ENCODE measurements around the gene HINFP.
A peak's percentile ranks its signal among the peaks of the same experiment; 100 is the strongest.
"Not testable (repeated sequence)": the region's sequence is repeated elsewhere in the genome, so short reads cannot be mapped to it uniquely, and the experiment has no call there.

HINFP gene

DNA sequence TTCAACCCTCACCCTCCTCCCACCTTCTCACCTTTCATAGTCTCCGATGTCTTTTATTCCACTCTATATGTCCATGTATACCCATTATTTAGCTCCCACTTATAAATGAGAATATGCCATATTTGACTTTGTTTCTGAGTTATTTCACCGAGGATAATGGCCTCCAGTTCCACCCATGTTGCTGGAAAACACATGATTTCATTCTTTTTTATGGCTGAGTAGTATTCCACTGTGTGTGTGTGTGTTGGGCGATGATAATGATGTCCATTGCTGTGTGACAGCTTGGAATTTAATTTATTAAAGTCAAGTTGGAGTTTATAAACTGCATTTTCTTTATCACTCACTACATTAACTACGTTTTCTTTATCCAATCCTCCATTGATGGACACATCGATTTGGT, 3.2 kb upstream of the HINFP start:
- no peak for DNase-seq

DNA sequence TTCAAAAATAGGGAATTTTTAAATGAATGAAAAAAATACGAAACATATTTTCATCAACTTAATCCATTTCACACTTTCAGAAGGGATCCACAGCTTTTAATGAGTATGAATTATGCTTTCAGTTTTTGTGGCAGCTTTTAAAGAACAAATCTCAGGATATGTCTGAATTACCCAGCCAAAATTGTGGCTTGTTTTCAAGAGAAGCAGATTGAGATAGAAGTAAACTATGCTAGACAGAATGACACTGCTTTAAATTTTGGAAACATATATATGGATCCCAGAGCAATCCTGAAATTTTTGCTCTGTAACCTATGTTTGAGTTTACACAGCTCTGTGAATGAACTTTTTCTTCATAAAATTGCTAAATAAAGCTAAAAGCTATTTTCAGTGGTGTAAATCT, 2.4 kb upstream of the HINFP start:
- no peak for DNase-seq

DNA sequence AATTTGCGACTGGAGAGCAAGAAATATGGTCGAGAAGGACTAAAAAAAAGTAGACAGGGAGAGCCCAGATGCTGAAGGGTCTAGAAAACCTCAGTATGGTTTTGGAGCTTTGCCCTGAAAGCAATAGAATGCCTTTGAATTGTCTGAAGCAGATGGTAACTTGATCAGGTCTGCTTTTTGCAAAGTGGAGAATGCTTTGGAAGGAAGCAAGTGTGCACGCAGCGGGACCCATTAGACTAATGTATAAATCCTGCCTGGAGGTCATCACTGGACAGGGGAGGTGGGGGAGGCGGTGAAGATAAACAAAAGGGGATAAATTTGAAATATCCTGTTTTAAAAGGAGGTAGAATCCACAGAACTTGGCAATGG, 757 bp upstream of the HINFP start:
- DNase-seq: no peak

DNA sequence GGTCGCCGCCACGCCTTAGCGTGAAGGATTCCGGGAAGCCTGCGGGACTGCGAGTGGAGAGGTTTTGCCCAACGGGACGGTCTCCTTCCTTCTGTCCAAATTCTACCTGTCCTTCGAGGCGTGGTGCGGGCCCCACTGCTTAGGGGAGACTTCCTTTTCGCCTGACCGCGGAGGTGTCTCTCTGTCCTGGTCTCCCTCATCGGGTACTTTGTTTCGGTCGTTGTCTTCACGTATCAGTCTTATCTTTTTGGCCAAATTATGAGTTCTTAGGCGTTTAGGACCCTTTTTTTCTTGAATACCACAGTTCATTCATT, 388 bp downstream of the HINFP start:
- DNase-seq: no peak

DNA sequence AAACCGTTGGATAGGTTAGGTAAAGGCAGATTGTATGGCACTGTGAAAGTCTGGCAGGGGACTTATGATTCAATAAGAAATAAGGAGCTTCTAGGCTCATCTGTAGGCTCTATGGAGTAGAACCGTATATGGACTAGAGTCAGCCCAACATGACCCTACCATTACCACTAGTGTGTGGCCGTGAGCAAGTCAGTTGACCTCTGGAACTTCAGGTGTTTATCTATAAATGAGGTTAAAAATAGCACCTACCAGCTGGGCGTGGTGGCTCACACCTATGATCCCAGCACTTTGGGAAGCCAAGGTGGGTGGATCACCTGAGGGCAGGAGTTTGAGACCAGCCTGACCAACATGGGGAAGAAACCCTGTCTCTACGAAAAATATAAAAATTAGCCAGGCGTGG, 4.4 kb downstream of the HINFP start:
- DNase-seq: no peak

DNA sequence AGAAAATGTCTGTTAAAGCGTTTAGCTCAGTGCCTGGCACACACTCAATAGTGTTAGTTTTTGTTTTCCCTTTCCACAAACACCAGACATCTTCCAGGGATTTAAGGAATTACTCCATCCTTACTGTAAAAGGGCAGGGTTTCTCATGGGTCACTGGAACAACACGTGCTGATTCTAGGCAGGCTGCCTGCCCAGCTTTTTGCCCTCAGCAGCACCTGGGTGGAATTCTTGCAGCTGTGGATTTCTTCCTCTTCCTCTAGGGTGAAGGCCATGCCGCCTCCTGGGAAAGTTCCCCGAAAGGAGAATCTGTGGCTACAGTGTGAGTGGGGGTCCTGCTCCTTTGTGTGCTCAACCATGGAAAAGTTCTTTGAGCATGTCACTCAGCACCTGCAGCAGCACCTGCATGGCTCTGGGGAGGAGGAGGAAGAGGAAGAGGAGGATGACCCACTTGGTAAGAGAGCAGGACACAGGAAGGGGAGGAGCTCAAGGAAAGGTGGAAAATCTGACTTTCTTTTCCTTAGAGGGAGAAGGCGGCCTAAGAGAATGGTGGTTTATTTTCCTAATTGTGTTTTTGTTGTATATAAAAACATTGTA, 5.4 kb downstream of the HINFP start:
- no peak for DNase-seq

DNA sequence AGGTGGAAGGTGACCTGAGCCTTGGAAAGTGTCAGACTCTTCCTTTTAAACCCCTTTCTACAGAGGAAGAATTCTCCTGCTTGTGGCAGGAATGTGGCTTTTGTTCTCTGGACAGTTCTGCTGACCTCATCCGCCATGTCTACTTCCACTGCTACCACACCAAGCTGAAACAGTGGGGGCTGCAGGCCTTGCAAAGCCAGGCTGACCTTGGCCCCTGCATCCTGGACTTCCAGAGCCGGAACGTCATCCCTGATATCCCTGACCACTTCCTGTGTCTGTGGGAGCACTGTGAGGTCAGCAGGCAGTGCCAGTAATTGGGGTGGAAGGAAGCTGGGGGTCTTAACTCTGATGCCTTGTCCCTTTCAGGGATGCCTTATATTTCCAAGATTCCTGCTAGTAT, 9.3 kb downstream of the HINFP start:
- no peak for DNase-seq

DNA sequence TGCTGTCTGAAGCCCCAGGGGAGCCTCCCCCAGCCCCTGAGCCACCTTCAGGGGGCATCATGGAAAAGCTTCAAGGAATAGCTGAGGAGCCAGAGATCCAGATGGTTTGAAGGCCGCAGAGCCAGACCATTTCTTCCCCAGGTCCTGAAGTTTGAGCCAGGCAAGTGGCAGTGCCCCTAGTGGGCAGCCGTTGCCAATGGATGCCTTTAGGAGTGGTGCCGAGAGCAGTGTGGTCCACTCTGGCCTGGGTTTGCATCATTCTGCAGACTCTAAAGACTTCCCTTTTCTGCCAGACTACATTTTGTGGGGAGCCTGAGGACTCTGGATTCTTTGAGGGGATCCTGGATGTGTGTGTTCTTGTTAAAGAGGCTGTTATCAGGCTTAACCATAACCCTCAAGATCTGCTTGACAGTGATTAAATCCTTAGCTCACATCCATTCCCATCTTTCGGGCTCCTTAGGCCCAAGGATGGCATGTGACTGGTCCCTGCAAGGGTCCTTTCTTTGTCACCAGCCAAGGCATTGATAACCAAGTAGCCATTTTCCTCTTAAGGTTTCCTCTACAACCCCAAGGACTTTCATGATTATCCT, 13.1 kb downstream of the HINFP start:
- DNase-seq: no peak

DNA sequence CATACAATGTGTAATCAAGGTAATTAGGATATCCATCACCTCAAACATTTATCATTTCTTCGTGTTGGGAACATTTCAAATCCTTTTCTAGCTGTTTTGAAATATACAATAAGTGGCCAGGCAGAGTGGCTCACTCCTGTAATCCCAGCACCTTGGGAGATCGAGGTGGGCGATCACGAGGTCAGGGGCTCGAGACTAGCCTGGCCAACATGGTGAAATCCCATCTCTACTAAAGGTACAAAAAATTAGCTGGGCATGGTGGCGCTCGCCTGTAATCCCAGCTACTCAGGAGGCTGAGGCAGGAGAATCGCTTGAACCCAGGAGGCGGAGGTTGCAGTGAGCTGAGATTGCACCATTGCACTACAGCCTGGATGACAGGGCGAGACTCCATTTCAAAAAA, 17.9 kb downstream of the HINFP start:
- not testable (repeated sequence) for DNase-seq

DNA sequence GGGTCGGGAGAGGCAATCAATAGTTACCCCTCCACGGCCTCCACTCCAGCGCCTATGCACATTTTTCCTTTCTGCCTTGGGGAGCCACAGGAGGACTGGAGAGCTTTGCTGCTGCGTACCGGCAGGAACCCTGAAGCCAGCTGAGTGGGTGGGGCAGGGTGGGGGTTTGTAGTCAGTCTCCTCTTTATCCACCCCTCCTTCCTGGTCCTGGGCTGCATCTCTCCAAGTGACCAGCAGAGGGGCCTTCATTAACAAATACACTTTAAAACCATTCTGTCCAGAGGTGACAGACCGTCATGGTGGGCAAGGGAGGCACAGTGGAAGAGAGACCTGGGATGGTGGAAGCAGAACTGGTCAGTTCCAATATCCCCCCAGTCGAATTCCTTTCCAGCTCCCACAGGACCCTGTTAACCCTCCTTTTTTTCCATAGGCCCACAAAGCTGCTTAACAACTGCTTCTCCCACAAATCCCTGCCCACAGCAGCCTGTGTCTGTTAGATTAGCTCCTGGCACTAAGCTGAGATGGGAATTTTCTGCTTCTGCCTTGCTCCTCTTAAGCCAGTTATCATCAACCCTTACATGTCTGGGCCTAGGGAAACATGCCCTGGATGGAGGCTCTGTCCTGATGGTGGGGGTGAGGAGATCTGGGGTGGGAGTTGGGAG, 23.6 kb downstream of the HINFP start:
- DNase-seq: no peak

DNA sequence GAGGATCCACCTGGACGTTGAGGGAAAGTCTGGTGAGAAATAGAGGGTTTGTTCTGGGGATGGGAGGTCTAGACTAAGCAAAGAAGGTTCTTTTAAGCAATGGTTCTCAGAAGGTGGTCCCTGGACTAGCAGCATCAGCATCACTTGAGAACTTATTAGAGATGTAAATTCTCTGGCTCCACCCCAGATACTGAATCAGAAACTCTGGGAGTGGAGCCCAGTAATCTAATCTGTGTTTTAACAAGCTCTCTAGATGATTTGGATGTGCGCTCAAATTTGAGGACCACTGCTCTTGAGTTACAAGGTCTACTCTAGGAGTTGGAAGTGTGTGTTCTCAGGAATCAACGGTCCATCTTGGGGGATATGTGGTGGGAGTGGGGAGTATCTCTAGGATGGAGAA, 24.2 kb downstream of the HINFP start:
- no peak for DNase-seq

DNA sequence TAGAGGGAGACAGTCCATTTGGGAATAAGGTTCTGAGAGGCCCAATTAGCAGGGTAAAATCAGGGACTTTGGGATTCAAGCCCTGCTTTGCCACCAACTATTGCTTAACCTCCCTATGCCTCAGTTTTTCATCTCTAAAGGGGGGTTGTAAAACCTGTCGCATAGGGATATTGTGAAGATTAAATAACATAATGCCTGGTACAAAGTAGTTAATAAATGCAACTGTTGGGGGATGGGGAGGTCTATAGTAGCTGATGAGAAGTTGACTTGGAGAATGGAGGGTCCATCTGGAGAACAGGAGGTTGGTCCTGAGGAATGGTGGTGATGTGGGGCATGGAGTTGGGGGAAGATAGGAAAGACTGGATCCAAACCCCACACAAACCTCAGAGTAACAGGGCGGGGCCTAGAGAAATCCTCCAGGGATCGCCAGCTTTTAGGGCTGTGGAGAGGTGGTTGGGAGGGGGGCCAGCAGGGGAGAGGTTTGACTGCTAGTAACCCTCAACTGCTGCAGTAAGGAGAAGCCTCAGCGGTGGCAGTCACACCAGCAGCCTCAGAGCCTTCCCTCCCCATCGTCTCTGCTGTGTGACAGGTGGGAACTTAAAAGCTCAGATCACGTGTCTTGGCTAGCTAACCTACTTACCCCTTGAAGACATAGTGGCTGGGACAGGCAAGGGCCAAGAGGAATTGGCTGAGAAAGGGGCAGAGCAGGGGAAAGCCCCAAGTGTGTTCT, 26.4 kb downstream of the HINFP start:
- no peak for DNase-seq

DNA sequence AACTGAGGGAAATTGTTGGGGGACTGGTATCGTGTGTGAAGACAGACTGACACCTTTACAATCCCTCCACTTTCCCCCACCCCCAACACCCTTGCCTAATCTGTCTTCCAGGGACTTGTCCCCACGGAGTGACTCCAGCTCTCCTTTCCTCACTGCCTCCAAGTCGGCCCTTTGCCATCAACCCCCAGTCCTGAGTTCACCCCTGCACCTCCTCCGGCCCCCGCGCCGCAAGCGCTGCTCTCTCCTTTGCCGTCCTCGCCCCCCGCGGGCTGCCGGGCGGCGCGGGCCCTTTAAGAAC, 27.3 kb downstream of the HINFP start:
- no peak for DNase-seq

DNA sequence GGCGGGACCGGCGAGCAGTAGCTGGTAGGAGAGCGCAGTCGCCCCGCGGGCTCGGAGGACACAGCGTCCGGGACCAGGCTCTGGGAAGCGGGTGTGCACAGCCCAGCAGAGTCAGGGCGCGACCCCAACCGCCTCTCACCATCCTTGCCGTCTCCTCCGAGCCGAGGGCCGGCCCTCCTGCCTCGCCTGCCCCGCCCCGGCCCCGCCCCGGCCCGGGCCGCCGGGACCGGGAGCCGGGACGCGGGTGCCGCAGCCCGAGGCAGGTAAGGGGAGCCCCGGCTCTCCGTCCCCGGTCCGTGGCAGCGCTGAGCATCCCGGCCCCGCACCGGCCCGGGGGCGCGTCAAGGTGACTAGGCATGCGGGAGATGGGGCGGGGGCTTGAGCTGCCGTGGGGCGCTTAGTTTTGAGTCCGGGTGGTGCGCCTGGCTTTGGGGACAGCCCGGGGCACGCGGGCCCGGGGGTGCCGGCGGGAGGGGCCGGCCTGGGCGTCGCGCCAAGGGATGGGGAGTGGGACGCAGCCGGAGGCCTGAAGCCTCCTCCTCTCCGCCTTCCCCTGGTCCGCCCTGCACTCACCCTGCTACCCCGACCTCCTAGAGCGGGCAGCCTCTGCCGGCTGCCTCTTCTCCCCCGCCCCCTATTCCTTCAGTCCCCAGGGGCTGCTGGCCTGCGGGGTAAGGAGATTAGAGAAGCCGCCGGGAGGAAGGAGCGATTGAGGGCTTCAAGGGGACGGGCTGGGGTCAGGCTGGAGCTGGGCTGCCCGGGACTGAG, 27.8 kb downstream of the HINFP start, which contains the start of gene ABCG4:
Gene ABCG4, plus strand, starts transcription at position 35 of the 768 bp plus-strand sequence. CDS start 914 bp downstream, outside the sequence.
- peak; percentile 42 for DNase-seq

DNA sequence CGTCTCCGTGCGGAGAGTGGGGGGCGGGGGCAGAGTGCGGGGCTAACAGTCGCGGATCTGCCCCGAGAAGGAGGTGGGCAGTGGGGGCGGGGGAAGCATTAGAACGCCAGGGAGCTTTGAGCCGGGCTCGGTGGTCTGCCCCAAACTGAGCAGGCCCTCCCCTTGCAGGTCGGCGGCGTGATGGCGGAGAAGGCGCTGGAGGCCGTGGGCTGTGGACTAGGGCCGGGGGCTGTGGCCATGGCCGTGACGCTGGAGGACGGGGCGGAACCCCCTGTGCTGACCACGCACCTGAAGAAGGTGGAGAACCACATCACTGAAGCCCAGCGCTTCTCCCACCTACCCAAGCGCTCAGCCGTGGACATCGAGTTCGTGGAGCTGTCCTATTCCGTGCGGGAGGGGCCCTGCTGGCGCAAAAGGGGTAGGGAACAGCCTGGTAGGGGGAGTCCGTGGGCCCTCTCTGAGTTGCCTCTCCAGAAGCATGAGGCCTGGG, 28.5 kb downstream of the HINFP start:
- DNase-seq: no peak

DNA sequence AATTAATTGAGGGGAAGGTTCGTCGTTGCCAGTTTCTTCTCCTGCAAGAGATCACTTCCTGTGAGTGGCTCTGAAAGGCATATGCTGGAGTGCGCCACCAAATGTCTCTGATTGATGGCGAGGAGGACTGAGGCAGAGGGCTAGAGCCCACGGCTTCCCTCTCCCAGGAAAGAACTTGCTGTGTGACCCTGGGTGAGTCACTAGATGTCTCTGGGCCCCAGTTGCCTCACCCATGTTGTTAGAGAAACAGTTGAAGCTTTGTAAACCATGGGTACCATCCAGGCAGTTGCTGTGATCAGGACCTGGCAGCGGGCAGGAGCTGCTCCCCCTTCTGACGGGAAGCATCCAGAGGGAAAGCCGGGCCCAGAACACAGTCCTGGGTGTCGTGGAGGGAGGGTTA, 30.7 kb downstream of the HINFP start:
- no peak for DNase-seq

DNA sequence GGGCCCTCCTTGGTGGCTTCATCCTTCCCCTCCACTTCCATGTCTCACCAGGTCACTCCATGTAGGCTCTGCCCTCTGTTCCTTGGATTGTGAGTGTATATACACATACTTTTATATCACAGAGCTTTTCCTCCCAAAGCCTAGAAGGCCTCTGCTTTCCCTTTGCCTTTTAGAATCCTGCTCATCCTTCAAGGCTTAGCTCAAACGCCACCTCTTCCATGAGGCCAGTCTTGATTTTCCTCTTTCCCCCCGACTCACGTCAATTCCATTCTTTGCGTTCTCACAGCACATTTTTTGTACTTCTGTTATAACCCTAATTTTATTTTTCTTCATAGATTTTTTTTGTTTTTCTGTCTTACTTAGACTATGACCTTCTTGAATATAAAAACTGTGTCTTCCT, 31.2 kb downstream of the HINFP start:
- DNase-seq: no peak

DNA sequence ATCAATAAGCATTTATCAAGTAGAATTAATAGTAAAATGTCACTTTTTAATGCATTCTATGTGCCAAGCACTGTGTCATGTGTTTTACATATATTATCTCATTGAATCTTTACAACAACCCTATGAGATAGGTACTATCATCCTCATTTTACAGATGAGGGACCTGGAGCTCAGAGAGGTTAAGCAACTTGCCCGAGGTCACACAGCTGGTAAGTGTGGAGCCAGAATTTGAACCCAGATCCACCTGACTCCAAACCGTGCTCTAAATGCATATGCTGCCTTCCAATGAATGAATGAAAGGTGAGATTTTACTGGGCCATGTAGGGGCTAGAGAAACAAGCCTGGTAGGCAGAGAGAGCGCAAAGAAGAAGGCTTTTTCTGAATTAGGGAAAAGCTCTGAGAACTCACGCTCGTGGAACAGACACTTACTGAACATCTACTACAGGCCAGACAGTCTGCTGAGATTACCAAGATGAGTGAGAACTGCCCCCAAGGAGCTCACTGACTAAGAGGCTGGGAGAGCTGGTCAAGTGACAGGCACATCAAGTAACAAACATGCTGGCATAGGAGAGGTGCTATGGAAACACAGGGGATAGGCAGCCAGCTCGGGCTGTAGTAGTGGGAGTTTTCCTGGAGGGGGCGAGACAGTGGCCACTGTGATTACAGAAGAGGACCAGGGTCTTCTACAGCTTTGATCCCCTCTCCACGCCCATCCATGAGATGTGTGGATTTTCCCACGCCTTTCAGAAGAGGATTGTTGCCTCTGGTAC, 31.9 kb downstream of the HINFP start:
- no peak for DNase-seq

DNA sequence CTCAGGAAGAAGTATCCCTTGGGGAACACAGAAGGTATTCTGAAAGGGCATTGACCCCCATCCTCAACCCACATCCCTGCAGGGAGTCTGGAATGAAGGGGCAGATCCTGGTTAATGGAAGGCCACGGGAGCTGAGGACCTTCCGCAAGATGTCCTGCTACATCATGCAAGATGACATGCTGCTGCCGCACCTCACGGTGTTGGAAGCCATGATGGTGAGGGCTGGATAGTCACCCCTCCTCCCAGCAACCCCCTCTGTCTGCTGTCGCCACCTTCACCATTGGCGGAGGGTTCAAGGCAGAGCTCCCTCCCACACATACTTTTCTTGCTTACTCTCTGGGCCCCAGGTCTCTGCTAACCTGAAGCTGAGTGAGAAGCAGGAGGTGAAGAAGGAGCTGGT, 32.8 kb downstream of the HINFP start:
- DNase-seq: no peak

DNA sequence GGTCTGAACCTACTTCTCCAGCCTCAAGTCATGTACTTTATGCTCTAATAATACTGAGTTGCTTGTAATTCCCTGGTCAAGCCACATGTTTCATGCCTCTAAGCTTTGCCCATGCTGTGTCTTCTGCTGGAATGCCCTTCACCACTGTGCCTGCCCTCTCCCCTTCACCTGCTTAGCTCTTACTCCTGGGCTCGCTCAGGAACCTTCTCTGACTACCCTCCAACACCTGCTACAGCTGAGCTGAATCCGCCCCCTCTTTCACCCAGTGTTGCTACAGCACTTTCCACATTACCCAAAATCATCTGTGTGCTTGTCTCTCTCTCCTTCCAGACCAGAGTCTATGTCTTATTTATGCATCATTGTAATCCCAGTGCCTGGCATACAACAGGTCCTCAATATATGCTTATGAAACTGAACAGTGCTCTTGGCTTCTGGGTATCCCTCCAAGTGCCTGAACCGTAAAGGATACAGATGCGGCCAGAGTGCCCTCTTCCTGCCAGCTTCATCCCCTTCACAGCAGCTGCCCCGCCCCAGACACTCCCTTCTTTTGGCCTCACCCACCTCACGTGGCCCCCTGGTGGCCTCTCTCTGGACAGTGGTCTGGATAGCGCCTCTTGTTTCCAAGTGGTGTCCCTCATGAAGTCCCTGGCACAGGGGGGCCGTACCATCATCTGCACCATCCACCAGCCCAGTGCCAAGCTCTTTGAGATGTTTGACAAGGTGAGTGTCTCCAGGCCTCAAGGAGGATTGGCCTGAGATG, 34.5 kb downstream of the HINFP start:
- DNase-seq: no peak

DNA sequence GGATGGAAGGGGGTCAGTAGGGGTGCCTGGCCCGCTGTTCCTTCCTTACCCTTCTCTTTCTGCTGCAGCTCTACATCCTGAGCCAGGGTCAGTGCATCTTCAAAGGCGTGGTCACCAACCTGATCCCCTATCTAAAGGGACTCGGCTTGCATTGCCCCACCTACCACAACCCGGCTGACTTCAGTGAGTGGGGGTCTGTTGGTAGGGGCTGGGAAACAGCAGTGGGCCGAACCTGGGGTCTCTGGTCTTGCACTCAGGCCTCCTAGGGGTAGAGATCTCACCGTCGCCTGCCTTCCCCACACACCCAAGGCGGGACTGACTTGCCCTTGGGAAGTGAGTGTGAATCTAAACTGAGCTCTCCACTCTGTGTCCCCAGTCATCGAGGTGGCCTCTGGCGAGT, 35.1 kb downstream of the HINFP start:
- no peak for DNase-seq

DNA sequence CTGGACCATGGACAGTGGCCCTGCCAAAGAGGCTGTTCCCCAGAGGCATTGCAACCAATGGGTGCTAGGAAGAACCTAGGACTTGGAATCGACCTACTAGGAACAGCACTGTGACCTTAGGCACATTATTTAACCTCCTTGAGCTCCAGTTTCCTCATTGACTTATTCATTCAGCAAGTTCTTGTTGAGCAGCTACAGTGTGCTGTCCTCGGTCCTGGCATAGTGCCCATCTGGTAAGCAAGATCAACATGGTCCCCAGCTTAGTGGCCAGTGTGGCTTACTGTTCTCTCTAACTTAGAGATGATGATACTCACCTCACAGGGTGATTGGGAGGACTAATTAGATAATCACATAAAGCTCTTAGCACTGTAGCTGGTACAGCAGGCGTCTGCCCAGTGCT, 35.7 kb downstream of the HINFP start:
- DNase-seq: no peak

Data from stimulated activated CD4-positive, alpha-beta T cell treated with anti-CD3 and anti-CD28 coated beads, Interleukin-12 subunit alpha, Interleukin-12 subunit beta, amount 100 ng/mL, for 4 hours (primary cell).